DMS153 (cell line): ENCODE measurements around the gene MAB21L4.
"Not testable (repeated sequence)": the region's sequence is repeated elsewhere in the genome, so short reads cannot be mapped to it uniquely, and the experiment has no call there.

Experiments used
- DNase-seq: peaks from one replicate; lab custom pipeline; 2025; lab: John Stamatoyannopoulos, UW

The MAB21L4 gene

DNA sequence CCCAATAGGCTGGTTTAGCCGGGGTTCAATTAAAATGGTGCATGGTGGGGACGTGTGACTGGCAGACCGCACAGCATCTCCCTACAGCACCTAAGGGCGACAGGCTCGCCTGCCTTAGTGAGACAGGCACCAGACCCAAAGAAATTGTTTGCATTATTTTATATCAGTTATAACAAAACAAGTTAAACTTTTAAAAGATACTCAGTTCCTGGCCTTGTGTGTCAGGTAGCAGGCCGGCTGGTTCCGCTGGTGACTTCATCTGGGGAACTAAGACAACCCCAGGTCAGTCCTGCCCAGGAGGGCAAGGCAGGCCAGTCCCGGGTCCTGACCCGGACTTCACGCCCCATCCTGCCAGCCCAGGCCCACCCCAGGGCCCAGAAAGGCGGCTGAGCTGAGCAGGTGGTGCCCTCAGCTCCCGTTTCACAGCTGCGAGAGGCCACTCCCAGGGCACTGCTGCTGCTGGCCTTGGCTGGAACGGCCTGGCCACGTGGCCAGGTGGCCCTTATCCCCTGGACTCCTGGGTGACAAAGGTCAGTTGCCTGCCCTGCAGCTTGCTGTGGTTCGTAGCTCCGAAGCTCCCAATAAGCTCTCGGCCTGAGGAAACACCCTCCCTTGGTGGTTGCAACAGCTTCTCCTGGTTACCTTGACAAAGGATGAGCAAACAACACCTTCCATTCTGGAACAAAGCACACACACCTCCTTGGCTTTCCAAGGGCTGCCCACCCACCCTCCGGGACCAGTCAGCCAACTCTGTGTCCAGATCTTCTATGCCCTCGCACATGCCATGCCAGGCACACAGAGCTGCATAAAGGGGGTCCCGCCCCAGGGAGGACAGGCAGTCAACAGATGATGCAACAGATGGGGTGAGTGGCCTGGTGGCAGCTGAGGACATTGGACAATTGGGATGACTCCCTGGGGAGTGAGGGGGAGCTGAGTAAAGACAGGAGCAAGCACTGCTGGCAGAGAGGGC, 38.6 kb downstream of the MAB21L4 start:
- DNase-seq, result peak; percentile 13

DNA sequence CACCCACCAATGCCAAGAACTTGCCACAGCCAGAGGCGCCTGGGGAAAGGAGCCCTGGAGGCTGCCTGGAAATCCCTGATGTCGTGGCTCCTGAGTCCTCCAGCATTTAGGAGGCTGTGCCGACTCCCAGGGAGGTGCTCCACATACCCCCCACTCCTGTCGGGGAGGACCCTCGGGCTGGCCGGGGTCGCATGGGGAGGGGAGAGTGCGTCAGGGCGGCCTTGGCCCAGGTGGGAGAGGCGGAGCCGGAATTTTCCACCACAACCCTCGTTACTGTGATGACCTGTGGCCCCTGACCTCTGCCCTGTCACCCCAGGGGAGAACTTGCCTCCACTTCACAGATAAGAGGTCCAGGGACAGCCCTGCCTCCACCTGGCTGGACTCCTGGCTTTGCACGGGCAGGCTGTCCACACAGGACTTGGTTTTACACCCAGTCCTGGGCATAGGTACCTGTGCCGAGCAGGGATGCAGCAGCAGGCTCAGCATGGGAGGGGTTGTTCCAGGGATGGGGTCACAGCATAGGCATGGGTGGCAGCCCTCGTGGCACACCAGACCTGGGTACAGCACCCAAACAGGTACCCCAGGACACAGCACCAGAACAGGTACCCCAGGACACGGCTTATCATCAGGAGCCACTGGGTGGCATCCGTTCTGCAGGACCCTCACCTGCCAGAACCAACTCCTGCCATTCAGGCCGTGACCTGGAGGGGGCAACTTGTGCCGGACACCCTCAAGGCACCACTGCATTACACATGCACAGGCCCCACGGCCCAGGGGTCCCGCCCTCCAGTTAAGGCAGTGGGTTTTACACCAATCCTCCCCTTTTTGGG, 39.6 kb downstream of the MAB21L4 start:
- DNase-seq, result no peak

DNA sequence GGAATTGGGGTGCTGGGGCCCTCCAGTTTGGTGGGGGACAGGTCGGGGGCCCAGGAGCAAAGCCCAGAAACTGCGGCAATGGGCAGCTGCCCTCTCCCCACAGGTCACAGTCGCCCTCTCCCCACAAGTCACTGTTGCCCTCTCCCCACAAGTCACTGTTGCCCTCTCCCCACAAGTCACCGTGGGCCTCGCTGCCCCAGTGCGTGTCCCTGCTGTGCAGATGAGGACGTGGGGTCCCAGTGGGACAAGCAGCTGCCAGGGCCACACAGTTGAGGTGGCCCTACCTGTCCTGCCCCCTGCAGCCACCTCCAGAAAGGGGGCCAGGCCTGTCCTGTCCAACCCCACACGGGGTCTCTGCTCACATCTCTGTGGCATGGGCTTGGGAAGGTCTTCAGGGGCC, 40.3 kb downstream of the MAB21L4 start:
- DNase-seq, result no peak

DNA sequence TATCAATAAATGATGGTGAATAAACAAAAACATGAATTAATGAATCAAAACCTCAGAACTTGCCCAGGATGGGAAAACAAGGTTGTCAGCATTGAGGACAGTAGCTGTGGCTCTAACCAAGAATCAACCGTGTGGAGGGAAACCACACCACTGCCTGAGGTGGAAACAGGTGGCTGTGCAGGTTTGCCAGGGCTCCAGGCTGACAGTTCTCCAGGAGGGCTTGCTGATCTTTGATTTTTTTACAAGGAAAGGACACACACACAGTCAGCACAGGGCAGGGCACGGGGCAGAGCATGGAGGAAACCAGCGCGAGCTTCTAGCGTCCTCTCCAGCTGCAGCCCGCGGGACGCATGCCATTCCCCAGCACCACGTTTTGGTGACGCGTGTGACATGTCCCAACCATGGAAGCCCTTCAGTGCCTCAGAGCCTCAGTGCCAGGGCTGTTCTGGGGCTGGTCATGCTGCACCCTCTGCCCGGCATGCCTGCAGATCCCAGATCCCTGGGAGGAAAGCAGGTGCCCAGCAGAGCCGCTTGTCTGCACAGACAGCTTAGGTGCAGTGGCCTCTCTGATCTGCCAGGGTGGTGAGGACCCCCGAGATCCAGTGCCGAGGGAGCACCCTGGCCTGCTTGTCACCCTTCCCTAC, 43.2 kb downstream of the MAB21L4 start:
- DNase-seq, result no peak

DNA sequence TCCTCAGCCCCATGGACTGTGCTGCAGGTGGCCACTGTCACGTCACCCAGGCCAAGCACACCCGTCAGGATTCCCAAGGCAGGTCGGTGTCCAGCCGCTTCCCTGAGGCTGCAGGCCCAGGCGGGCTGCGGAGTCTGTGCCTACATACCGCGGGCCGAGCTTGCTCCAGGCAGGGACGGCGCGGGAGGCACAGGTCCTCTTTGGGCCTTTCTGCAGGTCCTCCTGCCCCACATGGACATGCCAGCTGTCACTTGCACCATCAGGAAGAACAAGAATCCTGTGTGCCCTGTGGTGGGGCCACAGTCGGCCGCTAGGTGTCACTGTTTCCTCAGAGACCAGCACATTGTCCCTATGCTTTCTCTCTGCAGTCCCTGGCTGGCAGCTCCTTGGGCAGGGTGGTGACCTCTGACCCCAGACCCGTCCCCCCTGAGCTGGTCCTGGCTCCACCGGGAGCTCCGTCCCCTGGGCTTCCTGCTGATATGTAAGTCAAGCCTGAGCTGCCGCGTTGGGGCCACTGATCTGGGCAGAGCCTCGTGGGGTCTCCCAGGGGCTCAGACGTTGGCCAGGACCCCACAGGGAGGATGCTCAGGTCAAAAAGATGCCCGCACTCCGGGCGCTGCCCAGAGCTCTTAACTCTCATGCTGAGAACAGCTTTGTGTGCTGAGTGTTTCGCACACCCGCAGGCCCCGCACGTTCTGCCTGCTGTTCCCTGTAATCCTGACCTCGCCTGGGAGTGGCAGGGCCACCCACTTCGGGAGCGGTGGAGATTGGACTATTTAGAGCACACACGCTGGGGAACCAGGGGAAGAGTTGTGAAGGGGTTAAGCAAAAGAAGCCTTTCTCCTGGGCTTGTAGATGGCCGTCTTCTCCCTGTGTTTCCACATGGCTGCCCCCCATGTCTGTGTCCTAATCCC, 44.6 kb downstream of the MAB21L4 start:
- peak; percentile 56 for DNase-seq

DNA sequence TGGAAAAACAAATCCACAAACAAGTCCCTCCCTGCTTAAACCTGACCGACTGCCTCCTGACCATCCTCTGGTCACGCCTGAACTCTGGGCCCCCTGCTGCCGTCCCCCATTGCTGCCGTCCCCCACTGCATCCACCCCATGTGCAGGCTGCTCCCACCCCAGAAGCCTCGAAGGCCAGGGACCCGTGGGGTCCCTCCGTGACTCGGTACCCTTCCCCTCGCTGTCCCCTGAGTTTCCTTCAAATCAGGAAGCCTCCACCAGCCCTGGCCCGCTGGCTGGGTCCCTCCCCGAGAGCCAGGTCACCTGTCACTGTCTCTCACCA, 45.2 kb downstream of the MAB21L4 start:
- DNase-seq, result no peak

DNA sequence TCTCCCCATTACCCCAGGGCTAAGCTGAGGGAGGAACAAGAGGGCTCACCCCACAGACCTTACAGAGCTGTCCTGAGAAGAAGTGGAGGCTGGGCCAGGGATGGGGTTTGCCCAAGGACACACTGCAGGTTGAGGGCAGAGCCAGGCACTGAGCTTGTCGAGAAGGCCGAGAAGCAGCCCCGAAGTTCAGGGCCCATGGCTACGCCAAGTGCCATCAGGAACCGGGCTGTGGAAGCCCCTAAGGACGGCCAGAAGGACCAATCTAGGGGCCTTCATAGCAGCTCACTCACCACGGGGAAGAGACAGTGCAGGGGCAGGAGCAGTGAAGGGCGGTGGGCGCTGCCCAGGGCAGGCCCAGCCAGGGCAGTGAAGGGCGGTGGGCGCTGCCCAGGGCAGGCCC, 45.9 kb downstream of the MAB21L4 start:
- DNase-seq, result no peak

DNA sequence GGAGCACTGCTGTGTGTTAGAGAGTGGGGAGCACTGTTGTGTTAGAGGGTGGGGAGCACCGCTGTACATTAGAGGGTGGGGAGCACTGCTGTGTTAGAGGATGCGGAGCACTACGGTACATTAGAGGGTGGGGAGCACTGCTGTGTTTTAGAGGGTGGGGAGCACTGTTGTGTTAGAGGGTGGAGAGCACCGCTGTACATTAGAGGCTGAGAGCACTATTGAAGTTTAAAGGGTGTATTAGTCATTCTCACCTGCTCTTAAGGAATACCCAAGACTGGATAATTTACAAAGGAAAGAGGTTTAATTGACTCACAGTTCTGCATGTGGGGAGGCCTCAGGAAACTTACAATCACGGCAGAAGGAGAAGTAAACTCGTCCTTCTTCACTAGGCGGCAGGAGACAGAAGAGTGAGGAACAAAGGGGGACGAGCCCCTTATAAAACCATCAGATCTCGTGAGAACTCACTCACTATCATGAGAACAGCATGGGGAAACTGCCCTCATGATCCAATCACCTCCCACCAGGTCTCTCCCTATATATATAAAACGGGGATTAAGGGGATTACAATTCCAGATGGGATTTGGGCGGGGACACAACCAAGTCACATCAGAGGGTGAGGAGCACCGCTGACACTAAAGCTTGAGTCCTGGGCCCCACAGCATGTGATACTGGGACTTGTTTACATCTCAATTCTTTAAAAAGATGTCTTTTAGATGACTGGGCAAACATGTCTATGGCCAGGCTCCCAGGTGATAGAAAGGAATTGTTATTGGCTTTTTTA, 46.9 kb downstream of the MAB21L4 start:
- no peak for DNase-seq

DNA sequence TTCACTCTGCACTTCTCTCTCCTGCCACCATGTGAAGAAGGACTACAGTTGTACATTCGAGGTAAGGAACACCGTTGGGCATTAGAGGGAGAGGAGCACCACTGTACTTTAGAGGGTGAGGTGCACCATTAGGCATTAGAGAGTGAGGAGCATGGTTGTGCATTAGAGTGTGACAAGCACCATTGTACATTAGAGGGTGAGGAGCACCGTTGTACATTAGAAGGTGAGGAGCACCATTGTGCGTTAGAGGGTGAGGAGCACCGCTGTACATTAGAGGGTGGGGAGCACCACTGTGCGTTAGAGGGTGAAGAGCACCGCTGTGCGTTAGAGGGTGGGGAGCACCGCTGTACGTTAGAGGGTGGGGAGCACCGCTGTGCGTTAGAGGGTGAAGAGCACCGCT, 48.1 kb downstream of the MAB21L4 start:
- DNase-seq, result no peak

DNA sequence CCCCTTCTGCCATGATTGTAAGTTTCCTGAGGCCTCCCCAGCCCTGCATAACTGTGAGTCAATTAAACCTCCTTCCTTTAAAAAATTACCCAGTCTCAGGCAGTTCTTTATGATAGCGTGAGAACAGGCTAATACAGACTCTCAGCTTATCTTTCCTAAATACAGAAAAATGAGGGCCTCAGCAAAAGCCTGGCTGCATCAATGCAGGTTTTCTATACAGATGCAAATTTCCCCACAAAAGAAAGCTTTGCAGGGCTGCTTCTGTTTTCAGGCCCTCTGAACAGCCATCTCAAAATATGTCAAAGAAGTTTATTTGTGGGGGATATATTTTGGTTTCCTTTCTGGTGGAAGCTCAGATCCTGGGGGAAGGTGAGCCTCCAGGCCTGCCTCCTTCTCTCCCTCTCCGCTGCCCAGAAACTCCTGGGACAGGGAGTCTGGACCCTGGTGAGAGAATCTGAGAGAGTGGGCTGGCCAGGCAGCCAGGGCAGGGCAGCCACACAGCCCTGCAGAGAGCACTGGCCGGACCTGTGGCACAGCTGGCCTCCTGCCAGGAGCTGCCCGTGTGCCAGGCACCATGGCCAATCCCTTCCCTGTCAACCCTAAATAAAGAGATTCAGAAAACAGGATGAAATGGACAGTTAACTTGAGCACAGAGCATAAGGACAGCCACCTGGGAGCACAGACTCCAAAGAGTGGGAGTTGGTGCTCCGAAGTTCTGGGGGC, 48.9 kb downstream of the MAB21L4 start:
- no peak for DNase-seq

DNA sequence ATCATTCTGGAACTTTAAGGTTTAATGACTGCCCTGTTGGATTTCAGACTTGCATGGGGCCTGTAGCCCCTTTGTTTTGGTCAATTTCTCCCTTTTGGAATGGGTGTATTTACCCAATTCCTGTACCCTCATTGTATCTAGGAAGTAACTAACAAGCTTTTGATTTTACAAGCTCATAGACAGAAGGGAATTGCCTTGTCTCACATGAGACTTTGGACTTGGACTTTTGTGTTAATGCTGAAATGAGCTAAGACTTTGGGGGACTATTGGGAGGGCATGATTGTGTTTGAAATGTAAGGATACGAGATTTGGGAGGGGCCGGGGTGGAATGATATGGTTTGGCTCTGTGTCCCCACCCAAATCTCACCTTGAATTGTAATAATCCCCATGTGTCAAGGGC, 49.6 kb downstream of the MAB21L4 start:
- DNase-seq, result not testable (repeated sequence)

DNA sequence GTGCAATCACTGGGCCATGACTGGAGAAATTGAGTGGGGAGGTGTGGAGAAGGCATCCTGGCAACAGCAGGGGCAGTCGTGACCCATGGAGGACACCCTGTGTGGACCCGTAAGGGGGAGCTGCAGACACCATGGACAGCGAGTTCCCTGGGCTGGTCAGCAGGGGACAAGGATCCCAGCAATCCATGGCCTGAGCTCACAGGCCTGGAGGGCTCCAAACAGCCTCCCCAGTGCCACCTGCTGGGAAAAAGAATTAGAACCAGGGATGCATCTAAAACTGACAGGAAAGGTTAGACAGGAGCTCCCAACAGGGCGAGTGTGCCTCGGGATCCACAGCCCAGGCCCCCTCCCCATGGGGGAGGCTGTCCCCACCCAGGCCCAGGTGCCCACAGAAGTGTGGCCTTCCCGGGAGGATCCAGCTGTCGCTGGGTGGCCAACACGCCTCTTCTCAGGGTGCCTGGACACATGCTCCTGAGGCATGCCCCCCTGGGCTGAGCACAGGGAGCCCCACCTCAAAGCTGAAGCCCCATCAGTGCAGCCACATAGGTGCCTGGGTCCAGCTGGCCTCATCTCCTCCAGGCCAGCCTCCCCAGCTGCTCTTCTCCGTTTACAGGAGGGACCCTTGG, 55.4 kb downstream of the MAB21L4 start:
- DNase-seq, result peak; percentile 54

DNA sequence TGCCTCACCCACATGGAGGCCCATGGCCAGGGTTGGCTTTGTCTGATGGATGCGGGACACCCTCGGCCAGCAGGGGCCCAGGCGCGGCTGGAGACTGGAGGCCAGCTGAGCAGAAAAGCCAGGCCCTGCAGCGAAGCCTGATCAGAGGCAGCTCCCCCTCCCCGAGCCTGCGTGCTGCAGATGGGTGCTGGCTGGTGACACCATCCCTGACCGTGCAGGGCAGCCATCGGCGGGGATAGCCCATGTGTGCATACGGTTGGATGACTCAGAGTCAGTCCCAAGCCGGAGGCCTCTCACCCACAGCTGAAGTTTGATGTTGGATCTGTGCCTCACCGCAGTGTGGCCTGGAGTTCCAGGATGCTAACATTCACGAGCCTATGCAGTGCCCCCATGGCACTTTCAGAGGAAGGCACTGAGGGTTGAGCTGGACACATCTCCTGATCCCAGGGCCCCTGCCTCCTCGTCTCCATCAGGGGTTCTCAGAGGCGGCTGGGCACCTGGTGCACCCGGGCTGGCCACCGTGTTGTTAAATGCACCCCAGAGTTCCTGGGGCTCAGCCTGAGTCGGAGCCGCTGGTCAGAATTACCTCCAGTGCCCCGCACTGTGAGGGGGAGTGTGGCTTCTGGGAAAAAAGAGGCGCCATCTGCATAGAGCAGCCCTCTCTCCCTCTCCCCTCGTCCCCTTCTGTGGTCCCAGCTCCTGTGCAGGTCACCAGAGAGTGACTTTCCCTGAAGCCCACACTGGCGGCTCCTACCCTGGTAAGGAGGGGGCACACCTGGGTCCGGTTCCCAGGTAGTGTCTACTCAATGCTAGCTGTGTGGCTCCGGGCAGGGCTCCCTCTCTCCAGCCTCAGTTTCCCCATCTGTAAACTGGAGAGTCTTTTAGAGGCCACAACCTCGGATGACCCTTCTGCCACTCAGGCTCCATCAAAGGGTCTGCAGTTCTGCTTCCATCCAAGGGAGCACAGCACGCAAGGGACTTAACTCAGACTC, 56.5 kb downstream of the MAB21L4 start:
- no peak for DNase-seq

DNA sequence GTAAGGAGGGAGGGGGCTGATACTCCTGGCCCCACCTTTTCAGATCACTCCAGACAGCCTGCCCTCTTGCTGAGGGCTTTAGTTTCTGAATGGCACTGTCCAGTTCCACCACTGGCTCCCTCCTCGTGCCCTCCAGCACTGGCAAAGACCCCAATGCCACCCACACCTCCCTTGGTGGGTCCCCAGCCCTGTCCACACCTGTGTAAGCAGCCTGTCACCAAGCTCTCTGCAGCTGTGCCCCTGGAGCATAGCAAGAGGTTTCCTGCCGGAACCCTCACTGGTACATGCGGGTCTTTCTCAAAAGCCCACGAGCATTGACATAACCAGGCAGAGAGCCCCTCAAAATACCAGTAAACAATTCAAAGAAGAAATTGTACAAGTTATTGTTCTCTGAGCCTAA, 58.3 kb downstream of the MAB21L4 start:
- no peak for DNase-seq

DNA sequence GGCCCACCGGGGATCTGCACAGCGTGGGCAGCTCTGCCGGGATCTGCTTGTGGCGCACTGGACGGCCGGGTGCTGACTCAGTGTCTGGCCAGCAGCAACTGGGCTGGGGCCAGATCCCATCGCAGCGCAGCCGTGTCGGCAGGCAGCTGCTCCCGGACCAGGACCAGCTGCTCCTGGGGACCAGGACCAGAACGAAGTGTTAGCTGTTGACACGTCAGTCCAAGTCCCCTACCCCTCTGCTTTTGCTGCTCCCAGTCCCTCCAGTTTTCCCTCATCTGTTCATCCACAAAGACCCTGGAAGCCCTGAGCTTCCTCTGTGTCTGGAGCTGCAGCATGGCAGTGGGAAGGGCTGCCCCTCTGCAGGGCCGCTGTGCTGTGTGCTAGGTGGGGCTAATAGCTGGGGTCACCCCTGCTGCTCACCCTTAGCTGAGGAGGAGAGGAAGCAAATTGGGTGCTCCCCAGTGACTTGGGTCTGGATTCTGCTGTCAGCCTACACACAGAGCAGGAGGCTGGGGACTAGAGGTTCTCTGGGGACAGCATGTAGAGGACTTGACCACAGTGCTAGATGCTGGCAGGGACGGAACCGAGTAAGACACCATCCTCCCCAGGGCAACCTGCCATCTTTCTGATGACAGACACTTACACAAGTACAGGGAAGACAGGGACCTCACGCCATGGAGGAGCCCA, 59.0 kb downstream of the MAB21L4 start:
- DNase-seq, result no peak
